HG03575 (cell line): ENCODE results near the gene CHST8.

Experiments
- ATAC-seq: cut with Tn5 transposase; IDR thresholded peaks from one replicate; pipeline ENCODE4 v1.9.1; 2021; ENCODE audit not compliant: unreplicated experiment, insufficient number of reproducible peaks, low FRiP score; ENCODE audit errors: extremely low read depth

CHST8 gene

DNA sequence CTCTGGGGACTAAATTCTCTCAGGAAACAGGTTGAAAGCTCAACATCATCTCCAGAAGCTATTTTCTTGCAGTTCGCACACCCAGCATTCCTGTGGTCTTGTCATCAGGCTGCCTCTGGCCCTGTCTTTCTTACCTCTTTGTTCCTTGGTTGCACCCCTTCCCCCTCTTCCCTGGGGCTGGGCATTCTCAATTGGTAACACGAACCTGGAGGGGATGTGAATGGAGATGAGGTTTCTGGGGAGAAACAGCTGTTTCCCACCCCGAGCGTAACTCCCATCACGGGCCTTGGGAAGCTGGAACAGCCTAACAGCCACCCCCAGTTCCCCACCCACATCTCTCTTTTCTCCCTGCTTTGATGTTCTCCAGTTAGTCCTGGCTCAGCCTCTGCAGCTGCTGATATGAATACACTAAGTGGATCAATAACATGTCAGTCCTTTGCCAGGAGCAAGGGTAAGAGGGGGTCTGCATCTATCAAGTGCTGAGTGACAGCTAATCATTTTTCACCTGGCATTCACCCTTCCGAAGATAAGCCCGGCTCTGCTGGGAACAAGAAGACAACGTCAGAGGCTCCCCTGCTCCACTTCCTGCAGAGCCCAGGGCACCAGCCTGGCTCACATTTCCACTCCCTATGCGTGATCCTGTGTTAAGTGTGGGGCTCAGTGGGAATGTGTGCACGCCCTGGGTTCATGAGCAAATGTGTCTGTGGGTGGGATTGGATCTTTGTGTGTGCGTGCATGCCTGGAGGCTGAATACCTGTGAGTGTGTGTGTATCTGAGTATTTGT lies 100.9 kb downstream of the CHST8 start:
- no peak for ATAC-seq

DNA sequence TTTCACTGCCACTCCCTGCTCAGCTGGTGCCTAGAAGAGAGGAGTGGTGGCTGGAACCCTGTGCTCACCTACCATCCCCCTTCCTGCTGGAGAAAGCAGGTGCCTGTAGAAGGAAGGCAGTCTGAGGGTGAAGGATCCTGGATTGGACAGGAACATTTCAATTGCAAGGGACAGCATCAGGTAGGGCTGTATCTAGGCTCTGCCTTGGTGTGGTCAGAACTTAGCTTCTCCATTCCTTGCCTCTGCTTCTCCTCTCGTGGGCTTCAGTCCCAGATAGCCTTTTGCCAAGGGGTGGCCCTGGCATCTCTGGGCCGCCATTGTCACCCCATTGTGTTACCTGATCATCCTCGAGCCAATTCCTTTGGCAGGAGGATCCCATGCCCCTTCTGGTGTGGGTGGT lies 101.8 kb downstream of the CHST8 start:
- no peak for ATAC-seq

DNA sequence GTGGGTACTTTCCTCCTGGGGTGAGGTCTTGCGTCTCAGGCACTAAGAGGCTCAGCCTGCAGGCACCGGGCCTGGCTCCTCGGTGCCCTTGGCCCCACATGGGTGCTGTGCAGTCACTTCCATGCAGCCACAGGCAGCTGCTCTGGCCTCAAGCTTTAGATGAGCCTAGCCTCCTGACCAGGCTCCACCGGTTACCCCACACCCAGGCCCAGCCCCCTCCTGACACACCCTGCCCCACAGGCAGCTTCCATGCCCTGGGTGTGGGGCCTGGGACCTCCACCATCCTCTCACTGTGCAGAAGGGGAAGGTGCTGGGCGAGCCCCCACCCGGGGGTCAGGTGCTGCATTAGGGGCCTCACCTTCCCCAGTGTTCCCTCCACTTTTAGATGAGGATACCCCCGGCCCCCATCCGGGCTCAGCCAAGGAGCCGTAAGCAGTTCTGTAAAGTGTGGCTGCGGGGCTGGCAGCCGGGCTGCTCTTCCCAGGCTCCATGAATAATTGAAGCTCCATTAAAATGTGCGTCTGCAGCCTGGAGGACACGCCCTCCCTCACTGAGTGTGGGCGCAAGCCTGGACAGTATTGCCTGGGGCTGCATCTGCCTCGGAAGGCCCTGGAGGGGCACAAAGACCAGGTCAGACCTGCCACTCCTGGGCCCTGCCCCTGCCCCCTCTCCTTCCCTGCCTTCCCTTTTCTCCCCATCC lies 102.4 kb downstream of the CHST8 start:
- ATAC-seq = no peak

DNA sequence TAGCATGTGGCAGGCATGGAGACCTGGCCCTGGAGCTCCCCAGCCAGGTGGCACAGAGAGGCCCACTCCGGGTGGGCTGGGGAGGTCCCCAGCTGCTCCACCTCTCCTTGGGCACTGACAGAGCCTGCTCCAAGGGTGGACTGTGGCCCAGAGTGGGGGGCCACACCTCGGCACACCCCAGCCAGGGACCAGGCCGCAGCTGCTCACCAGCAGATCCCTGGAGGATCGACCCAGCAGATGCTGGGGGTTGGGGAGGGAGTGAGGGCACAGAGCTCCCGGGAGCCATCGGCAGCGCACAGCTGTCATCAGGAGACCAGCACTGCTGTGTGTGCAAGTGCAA lies 102.9 kb downstream of the CHST8 start:
- no peak for ATAC-seq

DNA sequence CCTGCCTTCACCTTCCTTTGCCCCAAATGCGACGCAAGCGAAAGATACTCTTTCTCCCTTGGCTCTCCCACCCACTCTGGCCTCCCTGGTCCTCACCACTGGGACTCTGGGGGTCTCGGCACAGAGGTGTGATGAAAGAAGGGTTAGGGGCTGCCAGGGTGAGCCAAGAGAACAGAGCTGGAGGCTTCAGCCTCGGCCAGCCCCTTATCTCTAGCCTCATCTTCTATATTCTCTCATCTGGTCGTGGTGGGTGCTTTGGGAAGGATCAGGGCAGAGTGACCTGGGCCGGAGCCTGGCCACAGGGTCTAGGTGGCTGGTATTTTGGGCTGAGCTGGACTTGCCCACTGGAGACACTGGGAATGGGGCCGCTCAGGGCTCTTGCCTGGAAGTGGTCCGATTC lies 103.8 kb downstream of the CHST8 start:
- ATAC-seq = no peak

DNA sequence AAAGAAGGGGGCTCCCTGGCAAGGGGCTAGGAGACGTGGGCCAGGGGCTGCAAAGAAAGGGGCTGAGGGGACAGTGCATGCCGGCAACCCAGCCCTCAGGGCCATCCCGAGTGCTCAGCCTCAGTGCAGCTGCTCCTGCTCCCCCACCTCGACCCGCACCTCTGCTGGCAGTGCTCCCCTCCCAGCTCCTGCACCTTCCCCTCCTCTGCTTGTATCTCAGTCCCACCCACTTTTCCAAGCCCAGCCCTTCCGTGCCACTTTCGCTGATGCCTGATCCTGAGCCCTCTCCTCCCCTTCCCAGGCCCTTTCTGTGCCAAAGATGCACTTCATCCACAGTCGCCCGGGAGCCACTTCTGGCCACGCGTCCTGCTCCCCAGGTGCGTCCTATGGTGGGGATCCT lies 105.0 kb downstream of the CHST8 start:
- no peak for ATAC-seq

DNA sequence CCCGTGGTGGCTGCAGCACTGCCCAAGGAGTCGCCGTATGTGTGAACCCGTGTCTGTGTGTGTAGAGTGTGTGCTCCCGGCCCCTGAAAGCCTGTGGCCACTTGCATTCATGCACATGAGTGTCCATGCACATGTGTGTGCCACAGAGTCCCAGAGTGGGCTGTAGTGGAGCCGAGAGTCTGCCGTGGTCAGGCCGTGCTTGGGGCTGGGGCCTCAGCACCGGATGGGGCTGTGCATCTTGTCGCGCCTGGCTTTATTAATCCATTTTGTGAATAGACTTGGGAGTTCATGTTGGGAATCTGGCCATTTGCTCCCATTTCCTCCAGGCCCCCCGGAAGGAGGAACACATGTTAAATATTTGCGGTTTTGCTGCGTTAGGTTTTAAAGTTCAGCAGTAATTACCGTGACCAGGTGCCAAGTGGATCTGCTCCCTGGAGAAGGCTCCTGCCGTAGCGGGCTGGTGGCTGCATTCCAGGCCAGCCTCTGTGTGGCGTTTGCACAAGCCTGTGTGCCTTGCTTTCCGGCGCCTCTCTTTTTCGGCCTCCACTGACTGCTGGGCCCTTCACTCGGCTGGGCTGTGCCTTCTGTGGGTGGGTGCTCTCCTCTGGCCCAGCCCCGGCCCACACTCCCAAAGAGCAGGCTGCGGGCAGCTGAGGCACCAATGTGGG lies 105.7 kb downstream of the CHST8 start:
- no peak for ATAC-seq

DNA sequence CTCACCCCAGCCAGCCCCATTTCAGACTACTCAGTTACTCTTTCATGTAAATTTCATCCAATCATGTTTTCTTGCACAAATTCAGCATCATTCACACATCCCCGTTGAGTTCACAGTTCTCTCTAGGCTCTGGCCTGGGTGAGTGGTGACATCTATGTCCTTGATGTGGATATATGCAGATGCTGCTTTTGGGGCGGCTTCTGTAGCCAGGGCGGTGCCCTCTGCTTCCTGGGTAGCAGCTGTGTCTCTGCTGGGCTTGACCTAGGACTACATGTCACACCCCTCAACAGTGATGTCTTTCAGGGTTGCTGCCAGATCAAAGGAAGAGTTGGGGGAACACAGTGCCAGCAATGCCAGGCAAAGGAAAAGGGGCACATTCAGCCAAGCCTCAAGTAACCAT lies 106.4 kb downstream of the CHST8 start:
- no peak for ATAC-seq

DNA sequence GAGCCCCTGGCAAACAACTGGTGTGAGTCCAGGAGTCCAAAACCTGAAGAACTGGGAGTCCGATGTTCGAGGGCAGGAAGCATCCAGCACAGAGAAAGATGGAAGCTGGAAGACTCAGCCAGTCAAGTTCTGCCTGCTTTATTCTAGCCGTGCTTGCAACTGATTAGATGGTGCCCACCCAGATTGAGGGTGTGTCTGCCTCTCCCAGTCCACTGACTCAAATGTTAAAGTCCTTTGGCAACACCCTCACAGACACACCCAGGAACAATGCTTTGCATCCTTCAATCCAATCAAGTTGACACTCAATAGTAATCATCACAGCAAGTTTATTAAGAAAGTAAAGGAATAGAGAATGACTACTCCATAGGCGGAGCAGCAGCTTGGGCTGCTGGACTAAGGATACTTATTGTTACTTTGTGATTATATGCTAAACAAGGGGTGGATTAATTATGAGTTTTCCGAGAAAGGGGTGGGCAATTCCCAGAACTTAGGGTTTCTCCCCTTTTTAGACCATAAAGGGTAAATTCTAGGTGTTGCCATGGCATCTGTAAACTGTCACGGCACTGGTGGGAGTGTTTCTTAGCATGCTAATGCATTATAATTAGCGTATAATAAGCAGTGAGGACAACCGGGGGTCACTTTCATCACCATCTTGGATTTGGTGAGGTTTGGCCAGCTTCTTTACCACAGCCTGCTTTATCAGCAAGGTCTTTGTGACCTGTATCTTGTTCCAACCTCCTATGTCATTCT lies 109.3 kb downstream of the CHST8 start:
- ATAC-seq = no peak

DNA sequence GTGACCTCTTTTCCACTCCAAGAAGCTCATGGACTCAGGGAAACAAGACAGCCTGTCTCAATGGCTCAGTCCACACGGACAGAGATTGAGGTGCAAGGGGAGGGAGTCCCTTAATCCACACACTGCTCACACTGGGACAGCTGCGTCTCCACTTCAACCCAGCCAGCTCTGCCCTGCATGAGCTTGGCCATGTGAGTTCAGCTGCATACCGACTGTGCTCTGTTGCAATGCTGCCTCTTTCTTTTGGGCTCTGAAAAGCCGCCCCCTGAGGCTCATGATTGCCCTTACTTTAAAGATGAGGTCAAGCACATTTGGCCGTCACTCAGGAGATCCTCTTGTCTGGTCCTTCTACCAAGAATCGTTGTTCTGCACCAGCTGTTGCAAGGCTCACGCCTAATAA lies 110.1 kb downstream of the CHST8 start:
- ATAC-seq = no peak

DNA sequence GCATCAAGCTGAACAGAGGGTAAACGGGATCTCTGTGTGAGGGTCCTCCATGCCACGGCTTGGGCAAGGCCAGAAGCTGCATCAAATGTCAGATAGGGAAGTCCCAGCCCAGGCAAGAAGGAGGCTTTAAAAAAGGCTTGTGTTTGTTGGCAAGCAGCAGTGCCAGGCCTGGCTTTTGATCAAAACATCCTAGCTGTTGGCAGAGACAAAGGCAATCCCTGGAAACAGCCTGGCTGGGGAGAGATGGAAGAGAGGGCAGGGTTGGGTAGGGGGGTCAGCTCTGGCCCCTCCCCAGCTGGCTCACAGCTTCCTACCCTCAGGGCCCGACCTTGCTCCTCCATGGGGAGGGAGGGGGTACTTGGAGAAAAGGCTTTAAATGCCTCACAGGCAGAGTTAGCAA lies 113.2 kb downstream of the CHST8 start:
- ATAC-seq = no peak

DNA sequence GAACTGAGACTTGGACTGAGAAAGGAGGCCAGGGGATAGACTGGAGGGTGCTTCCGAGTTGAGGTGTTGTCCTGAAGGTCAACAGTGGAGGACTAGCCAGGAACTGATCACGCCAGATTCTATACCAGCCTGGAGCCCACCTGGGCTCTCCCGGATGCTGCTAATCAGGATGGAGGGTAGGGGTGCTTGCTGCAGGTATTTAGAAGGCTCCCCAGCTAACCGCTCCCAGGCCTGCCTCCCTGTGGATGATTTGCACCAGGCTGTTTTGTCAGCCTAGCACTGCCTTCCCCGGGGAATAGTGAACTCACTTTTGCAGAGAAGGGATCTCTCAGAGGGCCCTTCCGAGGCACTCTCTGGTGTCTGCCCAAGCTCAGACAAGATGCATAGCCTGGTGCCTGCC lies 114.4 kb downstream of the CHST8 start:
- ATAC-seq = no peak

DNA sequence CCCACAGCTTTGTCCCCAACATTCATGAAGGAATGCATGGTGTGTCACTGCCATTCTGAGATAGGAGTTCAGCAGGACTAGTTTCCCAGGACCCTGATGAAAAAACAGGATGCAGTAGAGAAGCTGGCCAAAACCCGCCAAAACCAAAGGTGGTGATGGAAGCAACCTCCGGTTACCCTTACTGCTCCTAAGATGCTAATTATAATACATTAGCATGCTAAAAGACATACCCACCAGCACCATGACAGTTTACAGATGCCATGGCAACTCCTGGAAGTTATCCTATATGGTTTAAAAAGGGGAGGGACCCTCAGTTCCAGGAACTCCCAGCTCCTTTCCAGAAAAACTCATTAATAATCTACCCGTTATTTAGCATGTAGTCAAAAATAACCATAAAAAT lies 115.0 kb downstream of the CHST8 start:
- ATAC-seq = no peak

DNA sequence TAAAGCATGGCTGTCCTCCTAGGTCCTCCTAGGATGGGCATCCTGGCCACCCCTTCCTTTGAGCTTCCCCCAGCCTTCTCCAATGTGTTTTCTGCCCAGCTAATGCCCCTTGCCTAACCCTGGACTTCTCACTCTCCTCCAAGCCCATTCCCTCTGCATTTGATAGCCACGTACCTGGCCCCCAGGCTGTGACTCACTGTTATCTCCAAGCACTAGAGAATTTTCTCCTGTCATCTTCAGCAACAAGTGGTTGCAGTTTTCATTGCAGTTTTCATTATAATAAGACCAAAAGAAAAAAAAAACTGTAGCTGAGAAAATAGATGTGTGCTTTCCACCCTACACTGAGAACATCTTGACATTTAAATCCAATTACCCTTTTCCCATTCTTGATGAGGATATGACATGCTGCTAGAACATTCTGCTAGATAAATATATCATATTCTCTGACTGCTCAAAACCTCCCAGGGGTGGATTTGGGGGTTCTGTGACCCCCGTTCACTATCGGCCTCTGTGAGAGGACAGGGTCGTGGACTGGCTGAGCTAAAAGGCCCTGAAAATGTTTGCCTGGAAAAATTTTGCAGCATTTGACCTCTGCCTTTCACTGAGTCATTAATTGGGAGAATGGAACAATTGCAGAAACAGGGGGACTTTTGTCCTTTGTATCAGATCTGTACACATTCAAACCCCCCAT lies 116.1 kb downstream of the CHST8 start:
- no peak for ATAC-seq

DNA sequence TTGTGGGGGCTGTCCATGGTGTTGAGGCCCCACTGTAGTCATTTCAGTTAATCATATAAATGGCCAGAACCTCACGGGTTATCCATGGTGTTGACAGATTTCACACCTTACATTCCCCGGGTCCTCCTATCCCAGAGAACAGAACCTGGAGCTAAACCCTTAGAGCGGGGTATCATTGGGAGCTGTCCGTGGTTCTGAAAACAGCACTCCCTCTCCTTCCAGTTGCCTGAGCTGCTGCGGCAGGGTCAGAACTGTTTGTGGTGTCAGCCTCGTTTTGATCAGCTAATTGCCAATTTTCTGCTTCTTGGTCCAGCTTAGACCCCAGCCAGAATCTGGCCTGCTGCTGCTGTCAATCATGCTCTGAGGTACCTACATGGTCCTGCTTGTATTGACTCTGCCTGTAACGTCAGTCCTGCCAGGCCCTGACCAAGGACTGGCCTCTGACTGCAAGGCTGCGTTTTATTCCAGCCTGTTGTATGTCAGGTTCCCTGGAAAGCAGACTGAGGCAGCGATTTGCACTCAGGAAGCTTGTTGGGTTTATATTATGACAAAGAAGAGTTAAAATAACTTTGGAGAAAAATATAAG lies 119.2 kb downstream of the CHST8 start:
- ATAC-seq = no peak

DNA sequence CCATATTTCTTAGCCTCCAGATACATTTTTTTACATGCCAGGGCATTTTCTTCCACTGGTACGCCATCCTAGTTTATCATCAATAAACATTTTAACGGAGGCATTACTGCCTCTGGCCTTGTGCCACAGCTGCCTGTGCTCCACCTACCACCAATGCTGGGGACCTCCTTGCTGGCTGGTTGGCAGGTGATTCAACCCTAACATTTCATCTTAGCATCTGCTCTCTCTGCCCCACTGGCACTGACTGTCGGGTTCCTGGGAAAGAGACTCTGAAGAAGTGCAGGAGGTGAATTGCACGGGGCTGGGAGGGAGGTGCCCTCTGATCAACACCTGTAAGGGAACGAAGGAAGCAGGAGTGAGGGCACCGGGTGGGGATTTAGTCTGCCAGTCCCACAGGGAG lies 123.5 kb downstream of the CHST8 start:
- ATAC-seq = no peak

DNA sequence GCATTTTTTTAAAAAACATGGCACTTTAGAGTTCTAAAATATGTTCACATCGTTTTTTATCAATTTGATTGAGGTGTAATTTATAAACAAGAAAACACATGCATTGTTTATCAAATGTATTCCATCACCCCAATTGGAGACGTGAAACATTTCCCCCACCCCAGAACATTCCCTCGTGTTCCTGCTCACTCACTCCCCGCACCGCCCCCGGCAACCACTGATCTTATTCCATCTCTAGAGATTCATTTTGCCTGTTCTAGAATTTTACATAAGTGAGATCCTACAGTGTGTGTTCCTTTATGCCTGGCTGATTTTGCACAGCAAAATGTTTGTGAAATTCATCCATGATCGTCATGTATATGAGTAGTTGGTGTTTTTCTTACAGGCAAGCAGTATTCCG lies 124.4 kb downstream of the CHST8 start:
- ATAC-seq = no peak

DNA sequence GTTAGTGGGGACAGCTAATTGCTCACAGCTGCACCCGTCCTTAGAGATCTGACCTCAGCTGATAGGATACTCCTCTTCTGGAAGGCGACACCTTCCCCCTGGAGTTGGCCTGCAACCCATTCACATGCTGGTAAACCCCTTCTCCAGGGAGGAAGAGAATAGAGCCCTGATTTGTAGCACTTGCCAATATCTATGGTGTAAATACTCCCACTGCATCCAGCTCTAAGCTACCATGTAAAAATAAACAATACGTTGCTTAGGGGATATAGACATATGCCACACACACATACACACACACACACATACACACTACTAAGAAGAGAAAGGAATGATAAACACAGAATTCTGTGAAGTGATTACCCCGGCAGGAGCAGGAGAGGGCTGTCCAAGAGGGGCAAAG lies 125.5 kb downstream of the CHST8 start:
- ATAC-seq = no peak

DNA sequence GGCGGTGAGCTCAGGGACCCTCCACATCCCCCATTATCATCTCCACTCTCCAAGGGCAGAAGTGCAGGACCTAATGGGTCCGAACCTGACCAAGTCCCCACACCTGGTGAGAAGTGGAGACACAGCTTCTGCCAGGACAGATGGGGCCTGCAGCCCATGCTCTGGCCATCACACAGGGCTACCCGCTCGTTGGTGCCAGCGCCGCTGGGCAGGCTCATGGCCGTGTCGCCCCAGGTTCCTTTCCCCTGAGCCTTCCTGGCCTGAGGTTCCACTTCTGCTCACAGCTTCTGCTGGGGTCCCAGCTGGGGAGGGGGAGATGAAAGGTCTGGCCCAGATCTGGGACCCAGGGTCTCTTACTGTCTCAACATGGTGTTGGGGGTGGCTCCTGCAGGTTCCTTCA lies 126.5 kb downstream of the CHST8 start:
- no peak for ATAC-seq
